Measurements from ENCODE around the gene ACADL. TPM values are rescaled to one million over a fixed set of nuclear protein-coding genes. Genes with fewer than 3 reads are reported as not detected.

The ACADL gene
- total and polyA plus RNA-seq, 2 of the 13 experiments (the other 11 are each of a cell fraction or from before 2014, with no cell fraction given): not detected

DNA sequence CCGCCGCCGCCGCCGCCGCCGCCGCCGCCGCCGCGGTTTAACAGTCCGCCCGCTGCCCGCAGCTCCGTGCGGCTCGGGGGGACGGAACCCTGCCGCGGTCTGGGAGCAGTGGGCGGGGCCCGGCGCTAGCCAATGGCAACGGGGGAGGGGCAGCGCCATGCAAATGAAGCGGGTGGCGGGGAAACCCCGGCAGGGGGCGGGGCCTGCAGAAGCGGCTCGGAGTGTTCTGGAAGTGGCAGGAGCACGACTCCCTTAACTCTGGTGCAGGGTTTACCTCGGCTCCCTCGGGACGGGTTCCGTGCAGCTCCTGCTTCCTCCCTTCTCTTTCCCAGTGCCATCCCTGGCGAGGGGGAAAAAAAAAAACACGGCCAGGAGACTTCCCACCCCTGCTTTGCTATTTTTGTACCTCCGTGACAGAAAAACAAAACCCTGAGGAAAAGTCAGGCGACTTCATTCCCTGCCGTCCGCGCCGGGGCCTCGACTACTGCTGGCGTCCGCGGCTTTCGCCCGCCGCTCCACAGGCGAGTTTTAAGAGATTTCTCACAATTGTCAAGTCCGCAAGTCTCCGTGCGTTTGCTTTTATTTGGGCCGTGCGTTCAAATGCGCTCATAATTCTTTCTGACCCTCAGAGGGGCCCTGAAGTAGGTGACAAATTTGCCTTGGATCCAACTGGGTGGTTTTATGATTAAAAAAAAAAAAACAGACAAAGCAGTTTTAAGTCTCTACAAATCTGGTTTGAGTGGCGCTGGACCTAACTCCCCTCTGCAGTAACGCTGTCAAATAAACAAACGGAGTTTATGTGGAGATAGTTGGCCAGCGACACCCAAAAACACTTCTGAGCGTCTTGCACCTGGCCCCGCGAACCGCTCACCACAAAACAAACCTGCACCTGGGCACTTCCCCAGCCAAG is 53.7 kb downstream of the ACADL start, which contains the start of gene KANSL1L (continued):
- no peak for TF ChIP-seq TIGD3 (CRISPR knock-in tag; IDR thresholded peaks at IDR 0.05; ENCODE audit: borderline replicate concordance)
- TF ChIP-seq ZNF597 (CRISPR knock-in tag; IDR thresholded peaks at IDR 0.05): no peak
- no peak; the same call in 1 of the 2 replicates for TF ChIP-seq ZNF281 (CRISPR knock-in tag; IDR thresholded peaks at IDR 0.05; ENCODE audit: borderline replicate concordance)
- TF ChIP-seq AKAP8 (CRISPR knock-in tag; IDR thresholded peaks at IDR 0.05): no peak
- TF ChIP-seq ZNF569 (CRISPR knock-in tag; IDR thresholded peaks at IDR 0.05; ENCODE audit: borderline replicate concordance): 0 out of 2 replicates have a peak, but pooled peaks have one; percentile 51
- TF ChIP-seq, protein P1, sequence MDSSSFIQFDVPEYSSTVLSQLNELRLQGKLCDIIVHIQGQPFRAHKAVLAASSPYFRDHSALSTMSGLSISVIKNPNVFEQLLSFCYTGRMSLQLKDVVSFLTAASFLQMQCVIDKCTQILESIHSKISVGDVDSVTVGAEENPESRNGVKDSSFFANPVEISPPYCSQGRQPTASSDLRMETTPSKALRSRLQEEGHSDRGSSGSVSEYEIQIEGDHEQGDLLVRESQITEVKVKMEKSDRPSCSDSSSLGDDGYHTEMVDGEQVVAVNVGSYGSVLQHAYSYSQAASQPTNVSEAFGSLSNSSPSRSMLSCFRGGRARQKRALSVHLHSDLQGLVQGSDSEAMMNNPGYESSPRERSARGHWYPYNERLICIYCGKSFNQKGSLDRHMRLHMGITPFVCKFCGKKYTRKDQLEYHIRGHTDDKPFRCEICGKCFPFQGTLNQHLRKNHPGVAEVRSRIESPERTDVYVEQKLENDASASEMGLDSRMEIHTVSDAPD (CRISPR knock-in tag; IDR thresholded peaks at IDR 0.05): no peak
- no peak for TF ChIP-seq ETS1 (CRISPR knock-in tag; IDR thresholded peaks at IDR 0.05)
- TF ChIP-seq TBX2 (CRISPR knock-in tag; IDR thresholded peaks at IDR 0.05; ENCODE audit: borderline replicate concordance): peak; percentile 61; the same call in 1 of the 2 replicates
- no peak for TF ChIP-seq GLMP (CRISPR knock-in tag; IDR thresholded peaks at IDR 0.05; ENCODE audit: borderline replicate concordance)
- 0 out of 2 replicates have a peak, but pooled peaks have one; percentile 11 for TF ChIP-seq MNT (IDR thresholded peaks at IDR 0.05)
- TF ChIP-seq ZFP36L1 (CRISPR knock-in tag; IDR thresholded peaks at IDR 0.05): no peak
- no peak for TF ChIP-seq GTF3A (CRISPR knock-in tag; conservative IDR thresholded peaks at IDR 0.05)
- TF ChIP-seq, protein P2, sequence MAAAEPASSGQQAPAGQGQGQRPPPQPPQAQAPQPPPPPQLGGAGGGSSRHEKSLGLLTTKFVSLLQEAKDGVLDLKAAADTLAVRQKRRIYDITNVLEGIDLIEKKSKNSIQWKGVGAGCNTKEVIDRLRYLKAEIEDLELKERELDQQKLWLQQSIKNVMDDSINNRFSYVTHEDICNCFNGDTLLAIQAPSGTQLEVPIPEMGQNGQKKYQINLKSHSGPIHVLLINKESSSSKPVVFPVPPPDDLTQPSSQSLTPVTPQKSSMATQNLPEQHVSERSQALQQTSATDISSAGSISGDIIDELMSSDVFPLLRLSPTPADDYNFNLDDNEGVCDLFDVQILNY (CRISPR knock-in tag; conservative IDR thresholded peaks at IDR 0.05): no peak

All from HepG2 (cell line).